ENCODE data around the gene TBC1D9B. TPM values are rescaled to one million over a fixed set of nuclear protein-coding genes. Genes with fewer than 3 reads are reported as not detected.

The TBC1D9B gene
- polyA plus RNA-seq, 2 of the 4 experiments (the other 2 are of a cell fraction): 37.2 to 64.7 TPM

DNA sequence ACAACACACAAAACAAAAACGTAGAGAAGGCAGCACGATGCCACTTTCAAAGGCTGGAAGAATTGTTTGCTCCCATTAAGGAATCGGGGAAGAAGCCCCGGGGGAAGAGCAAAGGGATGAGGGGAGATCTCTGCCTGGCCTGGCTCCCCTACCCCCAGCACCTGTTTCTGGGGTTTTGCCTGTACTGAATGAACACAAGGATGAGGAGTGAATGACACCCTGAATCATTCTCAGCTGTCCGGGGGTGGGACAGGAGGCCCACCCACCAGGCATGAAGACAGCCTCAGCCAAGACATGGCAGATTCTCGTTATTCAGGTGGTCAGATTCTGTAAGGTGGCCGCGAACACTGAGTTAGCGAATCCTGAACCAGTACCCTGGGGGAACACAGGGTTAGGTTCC lies 7.5 kb downstream of the TBC1D9B start:
- no peaks in the 10 kb centered on the region for H3K9me3 ChIP-seq
- TF ChIP-seq BHLHE40 (IDR thresholded peaks at IDR 0.05; ENCODE audit: low read depth, low read length): no peak
- ATAC-seq: no peak
- FAIRE-seq: no peak
- DNase-seq (ENCODE audit: low read depth in 1 of 2, low spot score in 1 of 2): no peak
- no peak overlapping the region for H3K4me3 ChIP-seq
- 86% methylated on average over 9 of the region's 9 CpGs for WGBS (ENCODE audit: missing lambda C conversion rate)
- no peaks in the 10 kb centered on the region for H3K4me1 ChIP-seq
- CTCF ChIA-PET: interaction anchor here (0.9 to 1.6 kb wide), 3 partner anchors 10 to 31 kb away, joined by 3 to 4 read pairs (median 3); no protein-coding TSS in a partner anchor
- no peak overlapping the region for H3K27ac ChIP-seq
- POLR2A ChIA-PET: no interaction called here
- H3K4me2 ChIP-seq: no peak overlapping the region

DNA sequence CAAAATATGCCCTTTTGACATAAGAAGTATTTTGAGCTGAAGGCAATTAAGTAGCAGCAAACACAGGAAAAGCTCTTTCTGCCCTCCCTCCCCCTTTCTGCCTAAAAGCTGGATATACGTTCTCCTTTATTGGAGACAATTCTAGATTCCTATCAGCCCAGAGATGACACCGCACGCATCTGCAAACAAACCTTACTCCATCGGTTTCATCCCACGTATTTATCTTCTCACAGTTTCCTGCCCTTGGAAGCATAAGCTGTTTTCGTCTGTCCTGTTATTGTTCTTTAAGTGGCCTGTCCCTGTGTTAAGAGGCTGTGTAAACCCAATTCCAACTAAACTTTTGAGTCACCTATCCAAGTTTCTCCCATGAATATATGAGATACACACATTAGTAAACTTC lies 11.8 kb downstream of the TBC1D9B start:
- H3K4me3 ChIP-seq: no peak overlapping the region
- FAIRE-seq (no peak), ATAC-seq (no peak), DNase-seq (ENCODE audit: low read depth in 1 of 2, low spot score in 1 of 2) (no peak)
- no peaks in the 10 kb centered on the region for H3K4me1 ChIP-seq
- no peaks in the 10 kb centered on the region for H3K9me3 ChIP-seq
- 84% methylated on average over 6 of the region's 6 CpGs for WGBS (ENCODE audit: missing lambda C conversion rate)
- H3K4me2 ChIP-seq: no peak overlapping the region
- POLR2A ChIA-PET: no interaction called here
- no peak overlapping the region for H3K27ac ChIP-seq
- TF ChIP-seq, protein P1, sequence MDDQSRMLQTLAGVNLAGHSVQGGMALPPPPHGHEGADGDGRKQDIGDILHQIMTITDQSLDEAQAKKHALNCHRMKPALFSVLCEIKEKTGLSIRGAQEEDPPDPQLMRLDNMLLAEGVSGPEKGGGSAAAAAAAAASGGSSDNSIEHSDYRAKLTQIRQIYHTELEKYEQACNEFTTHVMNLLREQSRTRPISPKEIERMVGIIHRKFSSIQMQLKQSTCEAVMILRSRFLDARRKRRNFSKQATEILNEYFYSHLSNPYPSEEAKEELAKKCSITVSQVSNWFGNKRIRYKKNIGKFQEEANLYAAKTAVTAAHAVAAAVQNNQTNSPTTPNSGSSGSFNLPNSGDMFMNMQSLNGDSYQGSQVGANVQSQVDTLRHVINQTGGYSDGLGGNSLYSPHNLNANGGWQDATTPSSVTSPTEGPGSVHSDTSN (IDR thresholded peaks at IDR 0.05): no peak
- TF ChIP-seq, protein P2, sequence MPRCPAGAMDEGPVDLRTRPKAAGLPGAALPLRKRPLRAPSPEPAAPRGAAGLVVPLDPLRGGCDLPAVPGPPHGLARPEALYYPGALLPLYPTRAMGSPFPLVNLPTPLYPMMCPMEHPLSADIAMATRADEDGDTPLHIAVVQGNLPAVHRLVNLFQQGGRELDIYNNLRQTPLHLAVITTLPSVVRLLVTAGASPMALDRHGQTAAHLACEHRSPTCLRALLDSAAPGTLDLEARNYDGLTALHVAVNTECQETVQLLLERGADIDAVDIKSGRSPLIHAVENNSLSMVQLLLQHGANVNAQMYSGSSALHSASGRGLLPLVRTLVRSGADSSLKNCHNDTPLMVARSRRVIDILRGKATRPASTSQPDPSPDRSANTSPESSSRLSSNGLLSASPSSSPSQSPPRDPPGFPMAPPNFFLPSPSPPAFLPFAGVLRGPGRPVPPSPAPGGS (IDR thresholded peaks at IDR 0.05): no peak
- TF ChIP-seq HEYL (CRISPR knock-in tag; IDR thresholded peaks at IDR 0.05) (no peak), JUNB (IDR thresholded peaks at IDR 0.05) (no peak), POLR2AphosphoS2 (conservative IDR thresholded peaks at IDR 0.05; ENCODE audit: low read length) (no peak), CEBPB (IDR thresholded peaks at IDR 0.05) (no peak), FOSB (CRISPR knock-in tag; IDR thresholded peaks at IDR 0.05) (no peak), CBX8 (IDR thresholded peaks at IDR 0.05) (no peak), ZC3H11A (IDR thresholded peaks at IDR 0.05) (no peak), ZSCAN20 (CRISPR knock-in tag; IDR thresholded peaks at IDR 0.05) (no peak), HOXB13 (CRISPR knock-in tag; IDR thresholded peaks at IDR 0.05; ENCODE audit: low read depth) (no peak), RARB (CRISPR knock-in tag; IDR thresholded peaks at IDR 0.05) (no peak), NR3C1 (IDR thresholded peaks at IDR 0.05) (no peak), BHLHE40 (IDR thresholded peaks at IDR 0.05; ENCODE audit: low read depth, low read length) (no peak), MAZ (IDR thresholded peaks at IDR 0.05; ENCODE audit: borderline replicate concordance, low read depth, low read length) (no peak)
- TF ChIP-seq, protein P3, sequence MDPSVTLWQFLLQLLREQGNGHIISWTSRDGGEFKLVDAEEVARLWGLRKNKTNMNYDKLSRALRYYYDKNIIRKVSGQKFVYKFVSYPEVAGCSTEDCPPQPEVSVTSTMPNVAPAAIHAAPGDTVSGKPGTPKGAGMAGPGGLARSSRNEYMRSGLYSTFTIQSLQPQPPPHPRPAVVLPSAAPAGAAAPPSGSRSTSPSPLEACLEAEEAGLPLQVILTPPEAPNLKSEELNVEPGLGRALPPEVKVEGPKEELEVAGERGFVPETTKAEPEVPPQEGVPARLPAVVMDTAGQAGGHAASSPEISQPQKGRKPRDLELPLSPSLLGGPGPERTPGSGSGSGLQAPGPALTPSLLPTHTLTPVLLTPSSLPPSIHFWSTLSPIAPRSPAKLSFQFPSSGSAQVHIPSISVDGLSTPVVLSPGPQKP (IDR thresholded peaks at IDR 0.05; ENCODE audit: low read depth, low read length): no peak
- TF ChIP-seq, protein P4, sequence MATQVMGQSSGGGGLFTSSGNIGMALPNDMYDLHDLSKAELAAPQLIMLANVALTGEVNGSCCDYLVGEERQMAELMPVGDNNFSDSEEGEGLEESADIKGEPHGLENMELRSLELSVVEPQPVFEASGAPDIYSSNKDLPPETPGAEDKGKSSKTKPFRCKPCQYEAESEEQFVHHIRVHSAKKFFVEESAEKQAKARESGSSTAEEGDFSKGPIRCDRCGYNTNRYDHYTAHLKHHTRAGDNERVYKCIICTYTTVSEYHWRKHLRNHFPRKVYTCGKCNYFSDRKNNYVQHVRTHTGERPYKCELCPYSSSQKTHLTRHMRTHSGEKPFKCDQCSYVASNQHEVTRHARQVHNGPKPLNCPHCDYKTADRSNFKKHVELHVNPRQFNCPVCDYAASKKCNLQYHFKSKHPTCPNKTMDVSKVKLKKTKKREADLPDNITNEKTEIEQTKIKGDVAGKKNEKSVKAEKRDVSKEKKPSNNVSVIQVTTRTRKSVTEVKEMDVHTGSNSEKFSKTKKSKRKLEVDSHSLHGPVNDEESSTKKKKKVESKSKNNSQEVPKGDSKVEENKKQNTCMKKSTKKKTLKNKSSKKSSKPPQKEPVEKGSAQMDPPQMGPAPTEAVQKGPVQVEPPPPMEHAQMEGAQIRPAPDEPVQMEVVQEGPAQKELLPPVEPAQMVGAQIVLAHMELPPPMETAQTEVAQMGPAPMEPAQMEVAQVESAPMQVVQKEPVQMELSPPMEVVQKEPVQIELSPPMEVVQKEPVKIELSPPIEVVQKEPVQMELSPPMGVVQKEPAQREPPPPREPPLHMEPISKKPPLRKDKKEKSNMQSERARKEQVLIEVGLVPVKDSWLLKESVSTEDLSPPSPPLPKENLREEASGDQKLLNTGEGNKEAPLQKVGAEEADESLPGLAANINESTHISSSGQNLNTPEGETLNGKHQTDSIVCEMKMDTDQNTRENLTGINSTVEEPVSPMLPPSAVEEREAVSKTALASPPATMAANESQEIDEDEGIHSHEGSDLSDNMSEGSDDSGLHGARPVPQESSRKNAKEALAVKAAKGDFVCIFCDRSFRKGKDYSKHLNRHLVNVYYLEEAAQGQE (IDR thresholded peaks at IDR 0.05): no peak
- TF ChIP-seq, protein P5, sequence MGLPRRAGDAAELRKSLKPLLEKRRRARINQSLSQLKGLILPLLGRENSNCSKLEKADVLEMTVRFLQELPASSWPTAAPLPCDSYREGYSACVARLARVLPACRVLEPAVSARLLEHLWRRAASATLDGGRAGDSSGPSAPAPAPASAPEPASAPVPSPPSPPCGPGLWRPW (IDR thresholded peaks at IDR 0.05): no peak
- CTCF ChIA-PET: interaction anchor here (1.8 to 1.9 kb wide), 2 partner anchors 10 to 12 kb away, joined by 6 to 7 read pairs; partner anchors contain the start of gene TBC1D9B

All from A549 (cell line).